ENCODE results near the gene AP3S2. TPM values are rescaled to one million over a fixed set of nuclear protein-coding genes. Genes with fewer than 3 reads are reported as not detected.

Gene AP3S2
- total and polyA plus RNA-seq, 2 of the 4 experiments (the other 2 are of a cell fraction) = 12.6 to 34.1 TPM

DNA sequence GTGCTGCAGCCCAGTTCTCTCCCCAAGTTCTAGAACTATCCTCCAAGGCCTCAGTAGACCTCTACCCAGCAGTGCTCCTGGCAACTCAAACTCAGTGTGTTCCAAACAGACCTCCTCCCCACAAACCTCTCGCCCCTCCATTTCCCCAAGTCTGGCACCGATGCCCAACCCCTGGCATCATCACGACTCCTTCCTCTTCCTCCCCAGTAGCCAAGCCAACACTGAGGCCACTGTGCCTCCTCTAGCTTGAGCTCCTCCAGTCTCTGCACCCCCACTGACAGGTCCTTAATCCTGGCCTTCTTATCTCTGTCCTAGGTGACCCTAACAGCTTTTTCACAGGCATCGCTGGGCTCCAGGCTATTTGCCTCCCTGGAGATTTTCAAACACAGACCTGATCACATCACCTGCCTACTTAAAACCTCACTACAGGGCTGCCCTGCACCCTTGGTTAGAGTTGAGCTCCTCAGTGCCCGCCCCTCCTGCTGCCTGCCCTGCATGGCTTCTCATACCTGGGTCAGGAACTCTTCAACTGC is 12.1 kb upstream of the AP3S2 start:
- no peak overlapping the region for H2BK5ac ChIP-seq (ENCODE audit: low read depth, low read length, poor library complexity, severe bottlenecking)
- no peak overlapping the region for H3K18ac ChIP-seq (ENCODE audit: low read depth, low read length)
- H2AK5ac ChIP-seq (ENCODE audit: low read depth, low read length) = no peak overlapping the region
- no peak overlapping the region for H4K8ac ChIP-seq (ENCODE audit: low read depth in 2 of 2, low read length in 2 of 2)
- H2BK15ac ChIP-seq (ENCODE audit: low read depth, low read length) = no peak overlapping the region
- no peak overlapping the region for H3K4ac ChIP-seq (ENCODE audit: low read depth, low read length)
- H2BK120ac ChIP-seq (ENCODE audit: low read depth, low read length) = no peak overlapping the region
- no peaks in the 10 kb centered on the region for H3K27me3 ChIP-seq (ENCODE audit: control insufficient read depth, insufficient read depth, low read length)
- H3K4me3 ChIP-seq (ENCODE audit: insufficient read depth, low read depth, low read length) = no peak overlapping the region
- intact Hi-C loops (cut with micrococcal nuclease) = no loop called here
- no peaks in the 10 kb centered on the region for H3K9me1 ChIP-seq (ENCODE audit: insufficient read depth, low read length)
- H2AK9ac ChIP-seq (replicated peaks; ENCODE audit: low read depth, low read length, poor library complexity) = no peak overlapping the region
- in situ Hi-C loops (cut with MboI; ENCODE audit: low sequenced_read_pairs) = no loop called here
- H4K20me1 ChIP-seq (ENCODE audit: insufficient read depth, low read length) = no peaks in the 10 kb centered on the region; the same call in 1 of the 2 replicates
- no TSS peak for BruUV-seq (replicated peaks)
- no peak overlapping the region for H4K91ac ChIP-seq (ENCODE audit: insufficient read depth, low read depth, low read length)
- H3K36me3 ChIP-seq (ENCODE audit: control insufficient read depth, insufficient read depth, low read length) = peaks cover 32% of the 10 kb centered on the region
- ATAC-seq (ENCODE audit: low read depth) (no peak), DNase-seq (no peak)
- no peaks in the 10 kb centered on the region for H3K9me3 ChIP-seq (ENCODE audit: control insufficient read depth, insufficient read depth, low read length)
- TF ChIP-seq MAFK (IDR thresholded peaks at IDR 0.05; ENCODE audit: low read depth, low read length) (no peak), MAZ (IDR thresholded peaks at IDR 0.05; ENCODE audit: borderline replicate concordance, low read depth, low read length) (no peak), SMC3 (IDR thresholded peaks at IDR 0.05; ENCODE audit: low read depth, low read length) (no peak)
- no peak overlapping the region for H3K27ac ChIP-seq (ENCODE audit: insufficient read depth, low read length)
- H3K14ac ChIP-seq (replicated peaks; ENCODE audit: low read depth, low read length) = no peak overlapping the region
- no peaks in the 10 kb centered on the region; a peak in 1 of 4 replicates for H3K79me1 ChIP-seq (ENCODE audit: low read depth in 1 of 2, low read length in 2 of 2)
- no peak overlapping the region for H3K4me2 ChIP-seq (ENCODE audit: low read depth, low read length)
- H3K23ac ChIP-seq (ENCODE audit: low read depth, low read length) = no peak overlapping the region
- CTCF ChIA-PET = no interaction called here
- H3K9ac ChIP-seq (ENCODE audit: low read depth, low read length) = no peak overlapping the region
- WGBS, 2 experiments (ENCODE audit: extremely low coverage in 2 of 2, insufficient read length in 1 of 2) = 100% methylated on average over 3 of the region's 5 CpGs; no CpG with 5 or more reads in 1 of the 2 experiments
- H2AFZ ChIP-seq (replicated peaks; ENCODE audit: low read length, poor library complexity) = no peak overlapping the region
- POLR2A ChIA-PET (ENCODE audit: unreplicated experiment) = no interaction called here
- dilution Hi-C loops (cut with HindIII; ENCODE audit: low sequenced_read_pairs, unreplicated experiment) = no loop called here
- H4K5ac ChIP-seq (ENCODE audit: low read depth, low read length) = no peak overlapping the region
- no peak overlapping the region for H3K56ac ChIP-seq (ENCODE audit: extremely low read depth, insufficient read depth, low read length)
- no peak overlapping the region for H2BK20ac ChIP-seq (ENCODE audit: low read depth, low read length)
- no peaks in the 10 kb centered on the region for H3K4me1 ChIP-seq (ENCODE audit: control insufficient read depth, insufficient read depth, low read length)
